Measurements from ENCODE around the gene ASTN2. TPM values are rescaled to one million over a fixed set of nuclear protein-coding genes. Genes with fewer than 3 reads are reported as not detected.

Gene ASTN2
- total and polyA plus RNA-seq, 2 donors (not counting 3 experiments of a cell fraction or from before 2014, with no cell fraction given) = 1.0 to 1.9 TPM

DNA sequence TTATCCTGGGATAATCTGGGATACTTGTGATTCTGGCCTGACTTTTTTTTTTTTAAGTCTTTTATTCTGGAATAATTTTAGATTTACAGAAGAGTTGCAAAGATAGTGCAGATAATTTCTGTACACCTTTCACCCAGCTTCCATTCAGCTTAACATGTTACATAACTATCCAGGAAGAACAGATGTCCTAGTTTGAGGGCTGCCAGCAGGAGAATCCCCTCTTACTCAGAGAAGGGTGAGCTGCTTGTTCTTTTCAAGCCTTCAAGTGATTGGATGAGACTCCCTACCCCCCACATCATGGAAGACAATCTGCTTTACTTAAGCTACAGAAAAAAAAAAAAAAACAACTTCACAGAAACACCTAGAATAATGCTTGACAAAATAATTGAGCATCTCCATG, 473.6 kb downstream of the ASTN2 start:
- ChIA-PET CTCF (no interaction called here), POLR2A (no interaction called here)
- dilution Hi-C loops (cut with MboI; ENCODE audit: extremely low pct_ligation_motif_present, low sequenced_read_pairs) (no loop called here), intact Hi-C loops (cut with micrococcal nuclease) (no loop called here)
- BruUV-seq (replicated peaks) = no TSS peak
- H3K9me3 ChIP-seq (replicated peaks; ENCODE audit: control insufficient read depth, insufficient read depth, low read length) = peaks cover 4% of the 10 kb centered on the region
- H2AFZ ChIP-seq (ENCODE audit: low read depth, low read length) = no peak overlapping the region
- no peaks in the 10 kb centered on the region for H4K20me1 ChIP-seq (replicated peaks; ENCODE audit: control insufficient read depth, extremely low read depth, insufficient read depth, low read length)
- DNase-seq (ENCODE audit: low read depth, low spot score) = no peak
- H3K79me2 ChIP-seq (ENCODE audit: control insufficient read depth, insufficient read depth, low read length) = no peaks in the 10 kb centered on the region
- no peak for FAIRE-seq
- H3K4me2 ChIP-seq (ENCODE audit: insufficient read depth, low read length) = no peak overlapping the region
- H3K27ac ChIP-seq (ENCODE audit: insufficient read depth, low read depth, low read length) = no peak overlapping the region
- H3K36me3 ChIP-seq (ENCODE audit: control insufficient read depth in 2 of 2, extremely low read depth in 1 of 2, insufficient read depth in 2 of 2, low read length in 2 of 2) = no peaks in the 10 kb centered on the region
- H3K4me3 ChIP-seq (replicated peaks in 1 of 3; ENCODE audit: insufficient read depth in 1 of 3, low read depth in 1 of 3, low read length in 3 of 3) = no peak overlapping the region
- H3K9me1 ChIP-seq (replicated peaks; ENCODE audit: control insufficient read depth, extremely low read depth, insufficient read depth, low read length) = no peaks in the 10 kb centered on the region
- no peak overlapping the region for H3K9ac ChIP-seq (replicated peaks; ENCODE audit: extremely low read depth, insufficient read depth, low read length)
- H3K27me3 ChIP-seq (ENCODE audit: control insufficient read depth in 2 of 2, insufficient read depth in 2 of 2, low read length in 2 of 2) = no peaks in the 10 kb centered on the region
- H3K4me1 ChIP-seq (ENCODE audit: control insufficient read depth, extremely low read depth, insufficient read depth, low read length) = no peaks in the 10 kb centered on the region
- TF ChIP-seq POLR2A (IDR thresholded peaks at IDR 0.05; ENCODE audit: low read depth, low read length) (no peak), EZH2 (IDR thresholded peaks at IDR 0.05; ENCODE audit: borderline replicate concordance, low read depth, low read length, severe bottlenecking) (no peak), JUN (IDR thresholded peaks at IDR 0.05; ENCODE audit: borderline replicate concordance, insufficient read depth, insufficient read length, low read depth) (no peak), MYC (IDR thresholded peaks at IDR 0.05; ENCODE audit: low read depth, low read length) (no peak), FOS (IDR thresholded peaks at IDR 0.05; ENCODE audit: borderline replicate concordance, insufficient read depth, low read length) (no peak), GATA2 (IDR thresholded peaks at IDR 0.05; ENCODE audit: insufficient read depth, insufficient read length, low read depth, low read length) (no peak), POLR2AphosphoS5 (IDR thresholded peaks at IDR 0.05; ENCODE audit: insufficient read depth, low read depth, low read length) (no peak)
- TF ChIP-seq, protein P1, sequence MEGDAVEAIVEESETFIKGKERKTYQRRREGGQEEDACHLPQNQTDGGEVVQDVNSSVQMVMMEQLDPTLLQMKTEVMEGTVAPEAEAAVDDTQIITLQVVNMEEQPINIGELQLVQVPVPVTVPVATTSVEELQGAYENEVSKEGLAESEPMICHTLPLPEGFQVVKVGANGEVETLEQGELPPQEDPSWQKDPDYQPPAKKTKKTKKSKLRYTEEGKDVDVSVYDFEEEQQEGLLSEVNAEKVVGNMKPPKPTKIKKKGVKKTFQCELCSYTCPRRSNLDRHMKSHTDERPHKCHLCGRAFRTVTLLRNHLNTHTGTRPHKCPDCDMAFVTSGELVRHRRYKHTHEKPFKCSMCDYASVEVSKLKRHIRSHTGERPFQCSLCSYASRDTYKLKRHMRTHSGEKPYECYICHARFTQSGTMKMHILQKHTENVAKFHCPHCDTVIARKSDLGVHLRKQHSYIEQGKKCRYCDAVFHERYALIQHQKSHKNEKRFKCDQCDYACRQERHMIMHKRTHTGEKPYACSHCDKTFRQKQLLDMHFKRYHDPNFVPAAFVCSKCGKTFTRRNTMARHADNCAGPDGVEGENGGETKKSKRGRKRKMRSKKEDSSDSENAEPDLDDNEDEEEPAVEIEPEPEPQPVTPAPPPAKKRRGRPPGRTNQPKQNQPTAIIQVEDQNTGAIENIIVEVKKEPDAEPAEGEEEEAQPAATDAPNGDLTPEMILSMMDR (IDR thresholded peaks at IDR 0.05; ENCODE audit: extremely low read depth in 1 of 2, insufficient read depth in 1 of 2, low read depth in 1 of 2, low read length in 2 of 2) = no peak
- TF ChIP-seq, protein P2, sequence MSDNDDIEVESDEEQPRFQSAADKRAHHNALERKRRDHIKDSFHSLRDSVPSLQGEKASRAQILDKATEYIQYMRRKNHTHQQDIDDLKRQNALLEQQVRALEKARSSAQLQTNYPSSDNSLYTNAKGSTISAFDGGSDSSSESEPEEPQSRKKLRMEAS (IDR thresholded peaks at IDR 0.05; ENCODE audit: insufficient read depth, insufficient read length) = no peak

Data from endothelial cell of umbilical vein (primary cell).